HG03442 (cell line): ENCODE results near the gene NAT14.

ENCODE experiments used
- ATAC-seq: cut with Tn5 transposase; IDR thresholded peaks from one replicate; pipeline ENCODE4 v1.9.1; 2021; ENCODE audit warnings: mild to moderate bottlenecking, moderate library complexity; ENCODE audit not compliant: unreplicated experiment

Gene NAT14

GRCh38 chr19:55452749-55453346 is 32.1 kb upstream of the NAT14 start:
- no peak for ATAC-seq

GRCh38 chr19:55453511-55454260 is 31.3 kb upstream of the NAT14 start:
- ATAC-seq = no peak

GRCh38 chr19:55454787-55455243 is 30.2 kb upstream of the NAT14 start:
- ATAC-seq = no peak

GRCh38 chr19:55455576-55456235 is 29.3 kb upstream of the NAT14 start:
- ATAC-seq = no peak

GRCh38 chr19:55456347-55456746 is 28.6 kb upstream of the NAT14 start:
- no peak for ATAC-seq

GRCh38 chr19:55457683-55458457 is 27.1 kb upstream of the NAT14 start:
- ATAC-seq = no peak

- no peak for ATAC-seq
Measured at GRCh38 chr19:55459551-55459949, 25.4 kb upstream of the NAT14 start.

- no peak for ATAC-seq
Measured at GRCh38 chr19:55459950-55460657, 24.9 kb upstream of the NAT14 start.

GRCh38 chr19:55460670-55461258 is 24.2 kb upstream of the NAT14 start:
- ATAC-seq = no peak

- peak; percentile 92 for ATAC-seq
Measured at GRCh38 chr19:55461259-55461973, 23.6 kb upstream of the NAT14 start, which contains the start of gene ISOC2. Gene ISOC2, minus strand, starts transcription at chr19:55461642. Its CDS starts 5,156 bp downstream, at chr19:55456486.

- ATAC-seq = no peak
Measured at GRCh38 chr19:55461974-55462626, 22.9 kb upstream of the NAT14 start.

- ATAC-seq = no peak
Measured at GRCh38 chr19:55462722-55463121, 22.3 kb upstream of the NAT14 start.

- no peak for ATAC-seq
Measured at GRCh38 chr19:55463583-55464031, 21.4 kb upstream of the NAT14 start.

- no peak for ATAC-seq
Measured at GRCh38 chr19:55464039-55464661, 20.8 kb upstream of the NAT14 start.

GRCh38 chr19:55464662-55465054 is 20.3 kb upstream of the NAT14 start, which contains the start of gene C19orf85:
Gene C19orf85, minus strand, starts transcription at chr19:55464751. Its CDS starts 197 bp downstream, at chr19:55464554.
- ATAC-seq = no peak

- no peak for ATAC-seq
Measured at GRCh38 chr19:55465460-55466240, 19.3 kb upstream of the NAT14 start.

GRCh38 chr19:55466241-55466614 is 18.8 kb upstream of the NAT14 start:
- no peak for ATAC-seq
